HepG2 (cell line): ENCODE measurements around the gene PEAK3. TPM values are rescaled to one million over a fixed set of nuclear protein-coding genes. Genes with fewer than 3 reads are reported as not detected.
A peak's percentile ranks its signal among the peaks of the same experiment; 100 is the strongest.

ENCODE experiments used
- AHR ChIP-seq: IDR thresholded peaks from 2 replicates; pipeline ENCODE4 v1.6.1; 2018; ENCODE audit warnings: missing genetic modification reagents, missing compliant biosample characterization
- AKAP8 ChIP-seq: sonication (generic); formaldehyde crosslinking; IDR thresholded peaks from 2 replicates; pipeline ENCODE4 v1.5.1; 2020; ENCODE audit warnings: mild to moderate bottlenecking, missing genetic modification reagents
- BATF2 ChIP-seq: sonication (generic); formaldehyde crosslinking; IDR thresholded peaks from 2 replicates; pipeline ENCODE4 v1.8.0; 2022; ENCODE audit warnings: mild to moderate bottlenecking, missing genetic modification reagents, moderate library complexity
- CBX5 ChIP-seq: sonication (generic); formaldehyde crosslinking; IDR thresholded peaks from 2 replicates; pipeline ENCODE4 v1.4.0; 2020; ENCODE audit warnings: missing genetic modification reagents, borderline replicate concordance
- E2F2 ChIP-seq: sonication (generic); formaldehyde crosslinking; IDR thresholded peaks from 2 replicates; pipeline ENCODE4 v1.4.0; 2020; ENCODE audit warnings: missing genetic modification reagents, borderline replicate concordance
- EZH2 ChIP-seq: conservative IDR thresholded peaks from 2 replicates; pipeline ENCODE4 v1.6.1; 2012; ENCODE audit warnings: mild to moderate bottlenecking, low read depth, low read length, moderate library complexity
- KLF11 ChIP-seq: IDR thresholded peaks from 2 replicates; pipeline ENCODE4 v1.6.1; 2016; ENCODE audit warnings: missing compliant biosample characterization
- NPAS2 ChIP-seq: sonication (generic); formaldehyde crosslinking; IDR thresholded peaks from 2 replicates; pipeline ENCODE4 v1.8.0; 2022; ENCODE audit warnings: mild to moderate bottlenecking, missing genetic modification reagents, borderline replicate concordance
- NR2F6 ChIP-seq, 2 experiments: IDR thresholded peaks; 2 replicates each; pipeline ENCODE4 v1.6.1; 2016; ENCODE audit warnings: antibody characterized with exemption in 1 of 2, mild to moderate bottlenecking in 1 of 2
- SMAD3 ChIP-seq: sonication (generic); formaldehyde crosslinking; IDR thresholded peaks from 2 replicates; pipeline ENCODE4 v1.4.0; 2020; ENCODE audit warnings: missing genetic modification reagents
- SRSF1 ChIP-seq: fragments of 200-400 bp; formaldehyde crosslinking; optimal IDR thresholded peaks from 2 replicates; pipeline ENCODE3; 2017; ENCODE audit warnings: mild to moderate bottlenecking, low read depth, low read length, moderate library complexity
- STAG1 ChIP-seq: sonication (generic); formaldehyde crosslinking; IDR thresholded peaks from 2 replicates; pipeline ENCODE4 v1.4.0; 2020; ENCODE audit warnings: missing genetic modification reagents
- YEATS2 ChIP-seq: sonication (generic); formaldehyde crosslinking; IDR thresholded peaks from 2 replicates; pipeline ENCODE4 v1.4.0; 2020; ENCODE audit warnings: missing genetic modification reagents, borderline replicate concordance
- ZFP36 ChIP-seq: fragments of 150-350 bp; IDR thresholded peaks from 2 replicates; pipeline ENCODE4 v1.6.1; 2018; ENCODE audit warnings: borderline replicate concordance, low read length, low read depth; ENCODE audit not compliant: partially characterized antibody
- ZNF431 ChIP-seq: sonication (generic); formaldehyde crosslinking; IDR thresholded peaks from 2 replicates; pipeline ENCODE4 v1.9.0; 2022; ENCODE audit warnings: missing genetic modification reagents, low read depth, mild to moderate bottlenecking, borderline replicate concordance
- ZNF446 ChIP-seq: sonication (generic); formaldehyde crosslinking; IDR thresholded peaks from 2 replicates; pipeline ENCODE4 v1.5.0; 2020; ENCODE audit warnings: mild to moderate bottlenecking, missing genetic modification reagents
- ZNF570 ChIP-seq: sonication (generic); formaldehyde crosslinking; IDR thresholded peaks from 2 replicates; pipeline ENCODE4 v1.4.0; 2020; ENCODE audit warnings: mild to moderate bottlenecking, missing genetic modification reagents, borderline replicate concordance
- ZNF672 ChIP-seq: sonication (generic); formaldehyde crosslinking; IDR thresholded peaks from 2 replicates; pipeline ENCODE4 v1.8.1; 2022; ENCODE audit warnings: missing genetic modification reagents
- ZNF703 ChIP-seq: sonication (generic); formaldehyde crosslinking; IDR thresholded peaks from 2 replicates; pipeline ENCODE4 v1.5.1; 2020; ENCODE audit warnings: missing genetic modification reagents, mild to moderate bottlenecking, moderate library complexity, borderline replicate concordance
- polyA plus RNA-seq, 8 experiments: library from polyadenylated mRNA; depleted of rRNA in 3 of 8; stranded (reverse) in 7 of 8; unstranded in 1 of 8; fragments of >200 nt; fragmentation: Illumina TruSeq in 4 of 8; extraction: Trizol in 4 of 8; gene quantifications; 2 replicates each; pipeline versions ENCODE4 v1.2.1 to v1.2.3, GENCODE V29; 2011 to 2016; ENCODE audit warnings: low read depth in 4 of 8, missing spikeins in 1 of 8, mixed read lengths in 1 of 8; ENCODE audit not compliant: insufficient read depth in 1 of 8
- total RNA-seq, 5 experiments: library from RNA; depleted of rRNA; stranded (reverse); fragments of >200 nt; fragmentation: Illumina TruSeq; extraction: Trizol; gene quantifications; 2 replicates each; pipeline ENCODE4 v1.2.3, GENCODE V29; 2016; ENCODE audit warnings: low read depth in 1 of 5
- TF ChIP-seq, protein P1 (sequence below): sonication (generic); formaldehyde crosslinking; IDR thresholded peaks from 2 replicates; pipeline ENCODE4 v1.8.1; 2023; ENCODE audit warnings: mild to moderate bottlenecking, moderate library complexity, missing genetic modification reagents
- TF ChIP-seq, protein P2 (sequence below): sonication (generic); formaldehyde crosslinking; IDR thresholded peaks from 2 replicates; pipeline ENCODE4 v1.4.0; 2020; ENCODE audit warnings: low read depth, mild to moderate bottlenecking, missing genetic modification reagents
- TF ChIP-seq, protein P3 (sequence below): sonication (generic); formaldehyde crosslinking; IDR thresholded peaks from 2 replicates; pipeline ENCODE4 v1.4.0; 2020; ENCODE audit warnings: missing genetic modification reagents, borderline replicate concordance

The PEAK3 gene
- total and polyA plus RNA-seq, 2 of the 13 experiments (the other 11 are each of a cell fraction or from before 2014, with no cell fraction given): not detected

DNA sequence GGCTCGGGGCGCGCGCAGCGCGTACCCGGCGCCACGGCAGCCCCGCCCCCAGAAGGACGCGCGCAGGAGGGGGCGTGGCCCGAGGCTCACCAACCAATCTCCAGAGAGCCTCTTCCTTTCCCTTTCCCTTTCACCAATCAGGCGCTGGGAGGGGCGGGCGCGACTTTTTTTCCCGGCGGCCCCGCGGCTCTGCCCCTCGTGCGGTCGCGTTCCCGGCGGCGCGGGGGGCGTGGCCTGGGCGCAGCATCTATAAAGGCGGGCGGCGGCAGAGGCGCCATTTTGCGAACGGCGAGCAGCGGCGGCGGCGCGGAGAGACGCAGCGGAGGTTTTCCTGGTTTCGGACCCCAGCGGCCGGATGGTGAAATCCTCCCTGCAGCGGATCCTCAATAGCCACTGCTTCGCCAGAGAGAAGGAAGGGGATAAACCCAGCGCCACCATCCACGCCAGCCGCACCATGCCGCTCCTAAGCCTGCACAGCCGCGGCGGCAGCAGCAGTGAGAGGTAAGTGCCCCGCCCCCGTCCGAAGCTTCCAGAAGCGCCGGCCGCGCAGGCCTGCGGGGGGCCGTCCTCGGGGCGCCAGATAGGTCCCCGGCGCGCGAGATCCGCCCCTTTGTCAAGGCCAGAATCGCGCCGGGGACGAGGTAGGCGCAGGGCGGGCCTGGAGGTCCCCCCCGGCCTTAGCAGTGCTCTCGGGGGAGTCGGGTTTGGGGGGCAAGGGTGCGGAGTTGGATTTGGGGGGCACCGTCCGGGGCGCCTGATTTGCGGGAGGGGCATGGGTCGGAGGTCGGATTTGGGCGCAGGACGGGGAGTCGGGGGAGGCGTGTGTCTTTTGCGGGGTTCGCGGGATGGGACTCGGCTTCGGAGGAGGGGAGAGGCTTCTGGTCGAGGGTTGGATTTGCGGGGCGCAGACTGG, 12.5 kb downstream of the PEAK3 start (continued):
- TF ChIP-seq STAG1 (CRISPR knock-in tag) (no peak), AHR (CRISPR knock-in tag) (peak; percentile 62; the same call in 1 of the 2 replicates), ZNF570 (CRISPR knock-in tag) (no peak), NR2F6 (IDR thresholded peaks at IDR 0.05) (no peak), NR2F6 (CRISPR knock-in tag; IDR thresholded peaks at IDR 0.05) (0 out of 2 replicates have a peak, but pooled peaks have one; percentile 10), CBX5 (CRISPR knock-in tag) (no peak), ZNF672 (CRISPR knock-in tag) (no peak), KLF11 (CRISPR knock-in tag) (no peak), EZH2 (no peak), ZNF431 (CRISPR knock-in tag) (peak; percentile 71; the same call in 1 of the 2 replicates), SRSF1 (peak; percentile 91), ZFP36 (no peak), YEATS2 (CRISPR knock-in tag) (peak; percentile 82; the same call in 1 of the 2 replicates), BATF2 (CRISPR knock-in tag) (peak; percentile 67; the same call in 1 of the 2 replicates), ZNF446 (peak; percentile 6; the same call in 1 of the 2 replicates), ZNF703 (peak; percentile 56; the same call in 1 of the 2 replicates), AKAP8 (CRISPR knock-in tag) (no peak), NPAS2 (no peak), E2F2 (CRISPR knock-in tag) (no peak), SMAD3 (peak; percentile 69)
- TF ChIP-seq, protein P1, sequence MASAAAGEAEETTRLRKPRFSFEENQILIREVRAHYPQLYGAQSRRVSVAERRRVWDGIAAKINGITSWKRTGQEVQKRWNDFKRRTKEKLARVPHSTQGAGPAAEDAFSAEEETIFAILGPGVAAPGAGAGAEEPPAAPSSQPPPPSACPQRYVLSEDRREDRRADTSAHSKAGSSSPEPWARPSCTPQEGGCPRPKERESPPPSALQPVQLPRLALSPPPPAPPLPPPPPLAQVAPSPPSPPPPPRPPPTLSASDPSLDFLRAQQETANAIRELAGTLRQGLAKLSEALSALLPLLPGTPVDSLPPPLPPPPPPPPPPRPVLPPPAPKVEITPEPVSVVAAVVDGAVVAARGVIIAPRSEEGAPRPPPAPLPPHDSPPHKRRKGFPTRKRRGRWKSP: peak; percentile 88
- TF ChIP-seq, protein P2, sequence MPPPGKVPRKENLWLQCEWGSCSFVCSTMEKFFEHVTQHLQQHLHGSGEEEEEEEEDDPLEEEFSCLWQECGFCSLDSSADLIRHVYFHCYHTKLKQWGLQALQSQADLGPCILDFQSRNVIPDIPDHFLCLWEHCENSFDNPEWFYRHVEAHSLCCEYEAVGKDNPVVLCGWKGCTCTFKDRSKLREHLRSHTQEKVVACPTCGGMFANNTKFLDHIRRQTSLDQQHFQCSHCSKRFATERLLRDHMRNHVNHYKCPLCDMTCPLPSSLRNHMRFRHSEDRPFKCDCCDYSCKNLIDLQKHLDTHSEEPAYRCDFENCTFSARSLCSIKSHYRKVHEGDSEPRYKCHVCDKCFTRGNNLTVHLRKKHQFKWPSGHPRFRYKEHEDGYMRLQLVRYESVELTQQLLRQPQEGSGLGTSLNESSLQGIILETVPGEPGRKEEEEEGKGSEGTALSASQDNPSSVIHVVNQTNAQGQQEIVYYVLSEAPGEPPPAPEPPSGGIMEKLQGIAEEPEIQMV (CRISPR knock-in tag): peak; percentile 57; the same call in 1 of the 2 replicates
- TF ChIP-seq, protein P3, sequence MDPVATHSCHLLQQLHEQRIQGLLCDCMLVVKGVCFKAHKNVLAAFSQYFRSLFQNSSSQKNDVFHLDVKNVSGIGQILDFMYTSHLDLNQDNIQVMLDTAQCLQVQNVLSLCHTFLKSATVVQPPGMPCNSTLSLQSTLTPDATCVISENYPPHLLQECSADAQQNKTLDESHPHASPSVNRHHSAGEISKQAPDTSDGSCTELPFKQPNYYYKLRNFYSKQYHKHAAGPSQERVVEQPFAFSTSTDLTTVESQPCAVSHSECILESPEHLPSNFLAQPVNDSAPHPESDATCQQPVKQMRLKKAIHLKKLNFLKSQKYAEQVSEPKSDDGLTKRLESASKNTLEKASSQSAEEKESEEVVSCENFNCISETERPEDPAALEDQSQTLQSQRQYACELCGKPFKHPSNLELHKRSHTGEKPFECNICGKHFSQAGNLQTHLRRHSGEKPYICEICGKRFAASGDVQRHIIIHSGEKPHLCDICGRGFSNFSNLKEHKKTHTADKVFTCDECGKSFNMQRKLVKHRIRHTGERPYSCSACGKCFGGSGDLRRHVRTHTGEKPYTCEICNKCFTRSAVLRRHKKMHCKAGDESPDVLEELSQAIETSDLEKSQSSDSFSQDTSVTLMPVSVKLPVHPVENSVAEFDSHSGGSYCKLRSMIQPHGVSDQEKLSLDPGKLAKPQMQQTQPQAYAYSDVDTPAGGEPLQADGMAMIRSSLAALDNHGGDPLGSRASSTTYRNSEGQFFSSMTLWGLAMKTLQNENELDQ: 0 out of 2 replicates have a peak, but pooled peaks have one; percentile 40
